A549 (cell line): ENCODE data around the gene NOX3. TPM values are rescaled to one million over a fixed set of nuclear protein-coding genes. Genes with fewer than 3 reads are reported as not detected.
A peak's percentile ranks its signal among the peaks of the same experiment; 100 is the strongest.

Source experiments
- ATAC-seq, 2 experiments: fragments of 200-7000 bp in 1 of 2; fragments of >200 bp in 1 of 2; cut with Nextera tagmentation in 1 of 2; cut with Tn5 transposase in 1 of 2; 3 replicates each; pipeline versions ENCODE4 v1.8.0 to v1.9.1; 2018 to 2020; ENCODE audit warnings: mild to moderate bottlenecking in 1 of 2, moderate library complexity in 1 of 2
- CTCF ChIA-PET: fragments of 300-600 bp; sonication (Branson Sonifier 250); formaldehyde crosslinking; extraction: SDS; loops from one replicate; lab custom pipeline; 2021; ENCODE audit warnings: antibody characterized with exemption, inconsistent platforms; lab: Yijun Ruan, JAX
- POLR2A ChIA-PET: fragments of 350-600 bp; formaldehyde crosslinking; extraction: SDS; loops from one replicate; lab custom pipeline; 2021; ENCODE audit warnings: antibody characterized with exemption, inconsistent platforms; lab: Yijun Ruan, JAX
- DNase-seq, 2 experiments: peaks; one replicate each; pipeline versions ENCODE4 v3.0.0 to v3.0.0-alpha.2; 2011 to 2016; ENCODE audit warnings: low read depth in 1 of 2, low spot score in 1 of 2
- FAIRE-seq: peaks from 2 replicates; lab custom pipeline; 2011; peaks lifted over from hg19 to GRCh38; lab: Jason Lieb, UNC
- H3K27ac ChIP-seq, 2 experiments: fragments of >200 bp; sonication (Bioruptor Twin); formaldehyde crosslinking; 3 replicates each; pipeline ENCODE4 v1.5.1; 2016 to 2017
- H3K4me1 ChIP-seq: fragments of >200 bp; sonication (Bioruptor Twin); formaldehyde crosslinking; 3 replicates; pipeline ENCODE4 v1.6.1; 2016
- H3K4me2 ChIP-seq: fragments of >200 bp; sonication (Bioruptor Twin); formaldehyde crosslinking; 3 replicates; pipeline ENCODE4 v1.6.1; 2016
- H3K4me3 ChIP-seq: fragments of >200 bp; sonication (Bioruptor Twin); formaldehyde crosslinking; 3 replicates; pipeline ENCODE4 v1.5.1; 2016
- H3K9me3 ChIP-seq: fragments of >200 bp; sonication (Bioruptor Twin); formaldehyde crosslinking; 3 replicates; pipeline ENCODE4 v1.6.1; 2016
- BHLHE40 ChIP-seq: IDR thresholded peaks from 2 replicates; pipeline ENCODE4 v1.6.1; 2012; ENCODE audit warnings: low read depth, low read length, inconsistent platforms
- CEBPB ChIP-seq, 2 experiments: fragments of >200 bp in 1 of 2; sonication (Bioruptor Twin) in 1 of 2; formaldehyde crosslinking in 1 of 2; IDR thresholded peaks; 2 replicates each; pipeline ENCODE4 v1.6.1; 2012 to 2016
- CHD2 ChIP-seq: fragments of 150-350 bp; IDR thresholded peaks from 2 replicates; pipeline ENCODE4 v1.6.1; 2014; ENCODE audit warnings: low read length; ENCODE audit not compliant: partially characterized antibody
- CTCF ChIP-seq: fragments of >200 bp; sonication (Bioruptor Twin); formaldehyde crosslinking; IDR thresholded peaks from 3 replicates; pipeline ENCODE4 v1.5.1; 2016
- EHF ChIP-seq: fragments of 250-450 bp; sonication (Bioruptor Pico); IDR thresholded peaks from 2 replicates; pipeline ENCODE4 v1.5.0; 2020; ENCODE audit warnings: mild to moderate bottlenecking
- EHMT2 ChIP-seq: fragments of 200-600 bp; sonication (generic); IDR thresholded peaks from 2 replicates; pipeline ENCODE4 v1.6.1; 2016; ENCODE audit warnings: antibody characterized with exemption, low read depth, mild to moderate bottlenecking, moderate library complexity
- EP300 ChIP-seq, 2 experiments: fragments of >200 bp; sonication (Bioruptor Twin); formaldehyde crosslinking; IDR thresholded peaks; 2 replicates in 1 of 2; 3 replicates in 1 of 2; pipeline ENCODE4 v1.6.1; 2016 to 2017
- ESRRA ChIP-seq: fragments of 150-350 bp; IDR thresholded peaks from 2 replicates; pipeline ENCODE4 v1.6.1; 2014; ENCODE audit warnings: mild to moderate bottlenecking, low read length, borderline replicate concordance
- FOSL2 ChIP-seq, 2 experiments: fragments of 450-650 bp in 1 of 2; fragments of >200 bp in 1 of 2; sonication (Bioruptor Twin) in 1 of 2; formaldehyde crosslinking; IDR thresholded peaks; 2 replicates each; pipeline versions ENCODE4 v1.5.0 to v1.6.1; 2016 to 2020; ENCODE audit warnings: mild to moderate bottlenecking in 1 of 2, moderate library complexity in 1 of 2
- FOXS1 ChIP-seq: fragments of 250-450 bp; sonication (Bioruptor Pico); IDR thresholded peaks from 2 replicates; pipeline ENCODE4 v1.5.0; 2020; ENCODE audit warnings: mild to moderate bottlenecking, moderate library complexity
- GATA3 ChIP-seq: IDR thresholded peaks from 2 replicates; pipeline ENCODE4 v1.6.1; 2012; ENCODE audit warnings: borderline replicate concordance
- HDAC2 ChIP-seq: fragments of 200-600 bp; sonication (generic); IDR thresholded peaks from 2 replicates; pipeline ENCODE4 v1.6.1; 2016
- HOXA7 ChIP-seq: fragments of 250-450 bp; sonication (Bioruptor Pico); IDR thresholded peaks from 2 replicates; pipeline ENCODE4 v1.5.0; 2020; ENCODE audit warnings: mild to moderate bottlenecking, moderate library complexity
- HOXB13 ChIP-seq: fragments of 250-450 bp; sonication (Bioruptor Pico); IDR thresholded peaks from 2 replicates; pipeline ENCODE4 v1.5.0; 2020; ENCODE audit warnings: low read depth, mild to moderate bottlenecking, moderate library complexity
- KDM1A ChIP-seq: fragments of 200-600 bp; sonication (generic); IDR thresholded peaks from 2 replicates; pipeline ENCODE4 v1.6.1; 2016; ENCODE audit warnings: low read depth, mild to moderate bottlenecking
- MAX ChIP-seq: IDR thresholded peaks from 2 replicates; pipeline ENCODE4 v1.6.1; 2012
- MAZ ChIP-seq: fragments of 150-350 bp; IDR thresholded peaks from 2 replicates; pipeline ENCODE4 v1.6.1; 2014; ENCODE audit warnings: antibody characterized with exemption, low read depth, low read length, borderline replicate concordance
- MYC ChIP-seq: IDR thresholded peaks from 2 replicates; pipeline ENCODE4 v1.6.1; 2012; ENCODE audit warnings: mild to moderate bottlenecking, inconsistent platforms, low read length, improper control_type of control experiment, borderline replicate concordance
- PHF8 ChIP-seq: fragments of 200-600 bp; sonication (generic); IDR thresholded peaks from 2 replicates; pipeline ENCODE4 v1.6.1; 2016; ENCODE audit warnings: low read depth, mild to moderate bottlenecking, antibody characterized with exemption, moderate library complexity, borderline replicate concordance
- RAD21 ChIP-seq, 2 experiments: fragments of >200 bp in 1 of 2; sonication (Bioruptor Twin) in 1 of 2; formaldehyde crosslinking in 1 of 2; IDR thresholded peaks in 1 of 2; conservative IDR thresholded peaks in 1 of 2; 2 replicates in 1 of 2; 3 replicates in 1 of 2; pipeline ENCODE4 v1.6.1; 2012 to 2018; ENCODE audit warnings: inconsistent platforms in 1 of 2
- RARB ChIP-seq: fragments of 250-450 bp; sonication (Bioruptor Pico); IDR thresholded peaks from 2 replicates; pipeline ENCODE4 v1.8.0; 2021; ENCODE audit warnings: mild to moderate bottlenecking, moderate library complexity
- RFX5 ChIP-seq: fragments of 450-650 bp; IDR thresholded peaks from 2 replicates; pipeline ENCODE4 v1.7.1; 2014; ENCODE audit warnings: antibody characterized with exemption, mild to moderate bottlenecking, moderate library complexity
- RNF2 ChIP-seq: fragments of 200-600 bp; sonication (generic); IDR thresholded peaks from 2 replicates; pipeline ENCODE4 v1.6.1; 2016; ENCODE audit warnings: low read depth, mild to moderate bottlenecking, antibody characterized with exemption, moderate library complexity, borderline replicate concordance
- SMC3 ChIP-seq: fragments of >200 bp; sonication (Bioruptor Twin); formaldehyde crosslinking; IDR thresholded peaks from 3 replicates; pipeline ENCODE4 v1.6.1; 2018; ENCODE audit warnings: inconsistent platforms
- SREBF2 ChIP-seq: fragments of 450-650 bp; IDR thresholded peaks from 2 replicates; pipeline ENCODE4 v1.6.1; 2014; ENCODE audit warnings: mild to moderate bottlenecking, moderate library complexity
- USF2 ChIP-seq: fragments of 450-650 bp; IDR thresholded peaks from 2 replicates; pipeline ENCODE4 v1.6.1; 2014; ENCODE audit warnings: antibody characterized with exemption
- ZC3H11A ChIP-seq: fragments of 450-650 bp; IDR thresholded peaks from 2 replicates; pipeline ENCODE4 v1.6.1; 2014; ENCODE audit warnings: antibody characterized with exemption, mild to moderate bottlenecking
- ZSCAN20 ChIP-seq: fragments of 250-450 bp; sonication (Bioruptor Pico); IDR thresholded peaks from 2 replicates; pipeline ENCODE4 v1.8.0; 2022; ENCODE audit warnings: mild to moderate bottlenecking, moderate library complexity
- WGBS: methylation state at CpG from one replicate; pipeline ENCODE4 v1.1.6; 2017; ENCODE audit errors: missing lambda C conversion rate; 5-methylcytosine and 5-hydroxymethylcytosine counted together
- polyA plus RNA-seq, 4 experiments: library from polyadenylated mRNA; depleted of rRNA in 3 of 4; stranded (reverse); fragments of >200 nt; fragmentation: RNase III in 1 of 4; extraction: RNeasy Plus Mini Kit Qiagen cat#74134 plus additional on column Dnase treatment in 1 of 4; gene quantifications; 2 replicates in 3 of 4; 3 replicates in 1 of 4; pipeline ENCODE4 v1.2.3, GENCODE V29; 2011 to 2017

NOX3 gene
- polyA plus RNA-seq, 2 of the 4 experiments (the other 2 are of a cell fraction): not detected

- Histone ChIP-seq H3K4me1 (peaks cover 12% of the 10 kb centered on the region; the same call in 2 of the 3 replicates), H3K9me3 (no peaks in the 10 kb centered on the region), H3K4me2 (no peak overlapping the region), H3K4me3 (no peak overlapping the region), H3K27ac (no peak overlapping the region)
- no peak for ATAC-seq
- no peak for TF ChIP-seq MYC
- TF ChIP-seq CTCF: no peak
- TF ChIP-seq PHF8: no peak
- TF ChIP-seq EHMT2: no peak
- TF ChIP-seq MAX: no peak
- no peak for TF ChIP-seq RFX5
- no peak for TF ChIP-seq RAD21 (conservative IDR thresholded peaks at IDR 0.05 in 1 of 2, IDR thresholded peaks at IDR 0.05 in 1 of 2)
- no peak for TF ChIP-seq USF2
- no peak for TF ChIP-seq ZSCAN20 (CRISPR knock-in tag)
- no peak for TF ChIP-seq MAZ
- TF ChIP-seq SREBF2: no peak
- no peak for TF ChIP-seq BHLHE40
- TF ChIP-seq CEBPB (IDR thresholded peaks at IDR 0.05): no peak
- no peak for TF ChIP-seq FOXS1 (CRISPR knock-in tag)
- no peak for TF ChIP-seq CHD2
- ChIA-PET POLR2A (no interaction called here), CTCF (no interaction called here)
- DNase-seq: no peak
- FAIRE-seq: no peak
These were observed 77.4 kb downstream of the NOX3 start for GRCh38 chr6:155378276-155378675.

GRCh38 chr6:155377061-155377460 is 78.6 kb downstream of the NOX3 start:
- peak in 1 of 2 experiments; percentile 72; a peak in 3 of 6 replicates for ATAC-seq
- WGBS: 17% methylated on average over 1 of the region's 1 CpG
- POLR2A ChIA-PET: no interaction called here
- H3K4me3 ChIP-seq: no peak overlapping the region
- DNase-seq: peak in 1 of 2 experiments; percentile 41
- H3K9me3 ChIP-seq: no peaks in the 10 kb centered on the region
- H3K27ac ChIP-seq: no peak overlapping the region
- FAIRE-seq: no peak
- H3K4me2 ChIP-seq: 0 out of 3 replicates have a peak overlapping the region, but pooled peaks have one; percentile 27
- peaks cover 12% of the 10 kb centered on the region; the same call in 2 of the 3 replicates for H3K4me1 ChIP-seq
- TF ChIP-seq FOSL2 (IDR thresholded peaks at IDR 0.05) (no peak), FOSL2 (CRISPR knock-in tag; IDR thresholded peaks at IDR 0.05) (0 out of 2 replicates have a peak, but pooled peaks have one; percentile 23), HOXB13 (CRISPR knock-in tag) (no peak), MYC (no peak), GATA3 (peak; percentile 14; the same call in 1 of the 2 replicates)
- CTCF ChIA-PET: no interaction called here

- no peak for ATAC-seq
- FAIRE-seq: no peak
- WGBS: 61% methylated on average over 2 of the region's 2 CpGs
- TF ChIP-seq SREBF2: no peak
- no peak for TF ChIP-seq ESRRA
- TF ChIP-seq RFX5: no peak
- no peak for TF ChIP-seq EHF
- no peak for TF ChIP-seq KDM1A
- TF ChIP-seq HDAC2: no peak
- TF ChIP-seq HOXB13 (CRISPR knock-in tag): no peak
- no peak for TF ChIP-seq HOXA7 (CRISPR knock-in tag)
- no peak for TF ChIP-seq CTCF
- no peak for TF ChIP-seq MAX
- TF ChIP-seq RNF2: no peak
- no peak for TF ChIP-seq CHD2
- TF ChIP-seq SMC3: no peak
- TF ChIP-seq EP300 (IDR thresholded peaks at IDR 0.05): no peak
- no peak for TF ChIP-seq RARB (CRISPR knock-in tag)
- no peak for TF ChIP-seq ZC3H11A
- no peak for TF ChIP-seq FOXS1 (CRISPR knock-in tag)
These were observed 79.8 kb downstream of the NOX3 start for GRCh38 chr6:155375801-155376200.

More at GRCh38 chr6:155375801-155376200, 79.8 kb downstream of the NOX3 start:
- Histone ChIP-seq H3K4me3 (no peak overlapping the region), H3K9me3 (no peaks in the 10 kb centered on the region), H3K27ac (no peak overlapping the region), H3K4me2 (no peak overlapping the region), H3K4me1 (peaks cover 5% of the 10 kb centered on the region; the same call in 2 of the 3 replicates)
- ChIA-PET POLR2A (no interaction called here), CTCF (no interaction called here)
- no peak for DNase-seq
